K562 (cell line): ENCODE data around the gene MPL. TPM values are rescaled to one million over a fixed set of nuclear protein-coding genes. Genes with fewer than 3 reads are reported as not detected.

Source experiments
- C11orf30 ChIP-seq: fragments of 450-650 bp; IDR thresholded peaks from 2 replicates; pipeline ENCODE4 v1.6.1; 2016; ENCODE audit warnings: low read depth, mild to moderate bottlenecking
- E2F5 ChIP-seq: sonication (generic); formaldehyde crosslinking; IDR thresholded peaks from 2 replicates; pipeline ENCODE4 v1.8.0; 2022; ENCODE audit warnings: mild to moderate bottlenecking, missing genetic modification reagents
- E4F1 ChIP-seq: fragments of 250-450 bp; sonication (Bioruptor Pico); IDR thresholded peaks from 2 replicates; pipeline ENCODE4 v1.5.0; 2021; ENCODE audit warnings: mild to moderate bottlenecking, borderline replicate concordance
- GATAD2A ChIP-seq: fragments of 450-650 bp; IDR thresholded peaks from 2 replicates; pipeline ENCODE4 v1.6.1; 2017
- GATAD2B ChIP-seq: fragments of 450-650 bp; IDR thresholded peaks from 2 replicates; pipeline ENCODE4 v1.6.1; 2017; ENCODE audit warnings: mild to moderate bottlenecking, borderline replicate concordance
- HES1 ChIP-seq: fragments of 450-650 bp; IDR thresholded peaks from 2 replicates; pipeline ENCODE4 v1.6.1; 2016; ENCODE audit warnings: low read depth, mild to moderate bottlenecking, moderate library complexity
- HOMEZ ChIP-seq: fragments of 250-450 bp; sonication (Bioruptor Pico); IDR thresholded peaks from 2 replicates; pipeline ENCODE4 v1.4.0; 2020; ENCODE audit warnings: mild to moderate bottlenecking, moderate library complexity
- KLF10 ChIP-seq: fragments of 250-450 bp; sonication (Bioruptor Pico); IDR thresholded peaks from 2 replicates; pipeline ENCODE4 v1.6.1; 2021; ENCODE audit warnings: matching md5 sums
- MYBL2 ChIP-seq, 2 experiments: fragments of 450-650 bp in 1 of 2; sonication (generic) in 1 of 2; formaldehyde crosslinking in 1 of 2; IDR thresholded peaks; 2 replicates each; pipeline versions ENCODE4 v1.6.1 to v1.8.1; 2017 to 2022; ENCODE audit warnings: borderline replicate concordance in 1 of 2, inconsistent platforms in 1 of 2, low read depth in 1 of 2, mild to moderate bottlenecking in 1 of 2, missing genetic modification reagents in 1 of 2, moderate library complexity in 1 of 2
- NFXL1 ChIP-seq: fragments of 450-650 bp; formaldehyde crosslinking; IDR thresholded peaks from 2 replicates; pipeline ENCODE4 v1.4.0; 2021; ENCODE audit warnings: mild to moderate bottlenecking
- NFYB ChIP-seq: IDR thresholded peaks from 2 replicates; pipeline ENCODE4 v1.6.1; 2011; ENCODE audit warnings: mild to moderate bottlenecking, moderate library complexity; ENCODE audit not compliant: insufficient read length; ENCODE audit errors: extremely low read depth
- NUFIP1 ChIP-seq: fragments of 450-650 bp; IDR thresholded peaks from 2 replicates; pipeline ENCODE4 v1.6.1; 2018; ENCODE audit not compliant: partially characterized antibody
- PHB ChIP-seq: fragments of 250-450 bp; sonication (Bioruptor Pico); IDR thresholded peaks from 2 replicates; pipeline ENCODE4 v1.5.0; 2021
- PHB2 ChIP-seq: fragments of 450-650 bp; IDR thresholded peaks from 2 replicates; pipeline ENCODE4 v1.6.1; 2017; ENCODE audit warnings: low read depth
- RFX1 ChIP-seq: fragments of 450-650 bp; IDR thresholded peaks from 2 replicates; pipeline ENCODE4 v1.6.1; 2016; ENCODE audit warnings: mild to moderate bottlenecking, moderate library complexity
- SOX6 ChIP-seq: fragments of 450-650 bp; IDR thresholded peaks from 2 replicates; pipeline ENCODE4 v1.6.1; 2014; ENCODE audit warnings: mild to moderate bottlenecking
- STAT5B ChIP-seq: fragments of 250-450 bp; sonication (Bioruptor Pico); IDR thresholded peaks from 2 replicates; pipeline ENCODE4 v1.8.0; 2021; ENCODE audit warnings: mild to moderate bottlenecking, inconsistent platforms
- TEAD1 ChIP-seq, 2 experiments: fragments of 450-650 bp in 1 of 2; sonication (generic) in 1 of 2; formaldehyde crosslinking; IDR thresholded peaks; 2 replicates each; pipeline versions ENCODE4 v1.4.0 to v1.8.0; 2020 to 2022; ENCODE audit warnings: mild to moderate bottlenecking in 2 of 2, missing genetic modification reagents in 1 of 2
- TFAM ChIP-seq: fragments of 250-450 bp; sonication (Bioruptor Pico); conservative IDR thresholded peaks from 2 replicates; pipeline ENCODE4 v1.5.0; 2021; ENCODE audit warnings: mild to moderate bottlenecking, moderate library complexity
- THRAP3 ChIP-seq: fragments of 450-650 bp; IDR thresholded peaks from 2 replicates; pipeline ENCODE4 v1.6.1; 2016; ENCODE audit warnings: mild to moderate bottlenecking, inconsistent platforms, borderline replicate concordance
- XRCC3 ChIP-seq: fragments of 450-650 bp; IDR thresholded peaks from 2 replicates; pipeline ENCODE4 v1.6.1; 2017; ENCODE audit warnings: mild to moderate bottlenecking, moderate library complexity
- ZEB2 ChIP-seq: fragments of 450-650 bp; IDR thresholded peaks from 2 replicates; pipeline ENCODE4 v1.6.1; 2016
- ZNF175 ChIP-seq: fragments of 200-800 bp; sonication (Bioruptor generic); IDR thresholded peaks from 2 replicates; pipeline ENCODE4 v1.6.1; 2016; ENCODE audit warnings: low read depth, mild to moderate bottlenecking, missing genetic modification characterization, missing compliant biosample characterization
- ZNF551 ChIP-seq: fragments of 250-450 bp; sonication (Bioruptor Pico); IDR thresholded peaks from 2 replicates; pipeline ENCODE4 v1.5.0; 2021; ENCODE audit warnings: mild to moderate bottlenecking, moderate library complexity
- polyA plus RNA-seq, 8 experiments: library from polyadenylated mRNA; depleted of rRNA in 4 of 8; stranded (reverse) in 5 of 8; unstranded in 3 of 8; fragments of >200 nt; fragmentation: Nextera tagmentation in 2 of 8; fragmentation: Illumina TruSeq in 1 of 8; extraction: Ambion mirVana in 2 of 8; extraction: Trizol in 1 of 8; gene quantifications; 2 replicates each; pipeline versions ENCODE4 v1.2.1 to v1.2.3, GENCODE V29; 2011 to 2014; ENCODE audit warnings: inconsistent platforms in 1 of 8, missing spikeins in 1 of 8
- total RNA-seq, 7 experiments: library from RNA; depleted of rRNA in 6 of 7; stranded (reverse); fragments of >200 nt in 6 of 7; fragmentation: Illumina TruSeq in 2 of 7; extraction: Trizol in 2 of 7; gene quantifications; 2 replicates each; pipeline versions ENCODE4 v1.2.1 to v1.2.3, GENCODE V29; 2011 to 2021; ENCODE audit warnings: low replicate concordance in 1 of 7

The MPL gene
- total and polyA plus RNA-seq, 9 of the 15 experiments (the other 6 are each of a cell fraction or from before 2014, with no cell fraction given), result not detected

- no peak for TF ChIP-seq PHB (CRISPR knock-in tag)
- no peak; a peak in 1 of 4 replicates for TF ChIP-seq TEAD1 (CRISPR knock-in tag; IDR thresholded peaks at IDR 0.05)
- TF ChIP-seq SOX6, result peak; percentile 82
- TF ChIP-seq STAT5B (CRISPR knock-in tag), result no peak
- TF ChIP-seq HES1, result peak; percentile 54; the same call in 1 of the 2 replicates
- TF ChIP-seq MYBL2 (IDR thresholded peaks at IDR 0.05; ENCODE audit: low read depth), result no peak
- TF ChIP-seq MYBL2 (CRISPR knock-in tag; IDR thresholded peaks at IDR 0.05; ENCODE audit: borderline replicate concordance), result no peak
- peak; percentile 45; the same call in 1 of the 2 replicates for TF ChIP-seq C11orf30
- no peak for TF ChIP-seq E2F5 (CRISPR knock-in tag)
- no peak for TF ChIP-seq NFYB
- TF ChIP-seq GATAD2B, result 0 out of 2 replicates have a peak, but pooled peaks have one; percentile 46
- no peak for TF ChIP-seq THRAP3
- no peak for TF ChIP-seq HOMEZ (CRISPR knock-in tag)
- no peak for TF ChIP-seq ZNF175 (CRISPR knock-in tag)
- TF ChIP-seq KLF10 (CRISPR knock-in tag), result no peak
- no peak for TF ChIP-seq TFAM (CRISPR knock-in tag)
- no peak for TF ChIP-seq NFXL1 (CRISPR knock-in tag)
- no peak for TF ChIP-seq NUFIP1
- peak; percentile 79 for TF ChIP-seq PHB2
- TF ChIP-seq RFX1, result no peak
- no peak for TF ChIP-seq XRCC3
- peak; percentile 52; the same call in 1 of the 2 replicates for TF ChIP-seq ZEB2
- no peak for TF ChIP-seq E4F1 (CRISPR knock-in tag)
- no peak for TF ChIP-seq ZNF551 (CRISPR knock-in tag)
- no peak for TF ChIP-seq GATAD2A
These were observed 64.7 kb downstream of the MPL start (continued) for GRCh38 chr1:43402089-43402865.
